GM10266 (cell line): Measurements from ENCODE around the gene HS3ST1.

ENCODE experiments used
- DNase-seq: peaks from one replicate; pipeline ENCODE4 v3.0.0; 2012; ENCODE audit errors: extremely low spot score
- CTCF ChIP-seq: IDR thresholded peaks from 2 replicates; pipeline ENCODE4 v1.5.1; 2012; ENCODE audit warnings: mild to moderate bottlenecking, low read depth; ENCODE audit not compliant: control insufficient read depth, insufficient read depth; ENCODE audit errors: missing control alignments

The HS3ST1 gene

GRCh38 chr4:11436084-11436483, 7.4 kb upstream of the HS3ST1 start:
- no peak for DNase-seq
- no peak for TF ChIP-seq CTCF

GRCh38 chr4:11435557-11435956, 6.9 kb upstream of the HS3ST1 start:
- TF ChIP-seq CTCF, result no peak
- no peak for DNase-seq

- no peak for TF ChIP-seq CTCF
- DNase-seq, result no peak
These were observed 2.4 kb upstream of the HS3ST1 start for GRCh38 chr4:11431111-11431510.

- no peak for TF ChIP-seq CTCF
- DNase-seq, result no peak
These were observed 1.8 kb upstream of the HS3ST1 start for GRCh38 chr4:11430536-11430935.

GRCh38 chr4:11429699-11430045, 978 bp upstream of the HS3ST1 start:
- DNase-seq, result no peak

GRCh38 chr4:11428899-11429698, 405 bp upstream of the HS3ST1 start:
- peak; percentile 69 for DNase-seq
- TF ChIP-seq CTCF, result peak; percentile 78

More at GRCh38 chr4:11429699-11430045, 978 bp upstream of the HS3ST1 start:
- TF ChIP-seq CTCF, result no peak

GRCh38 chr4:11427121-11427996, 1.3 kb downstream of the HS3ST1 start:
- no peak for DNase-seq
- TF ChIP-seq CTCF, result no peak
